Measurements from ENCODE around the gene CBX8. TPM values are rescaled to one million over a fixed set of nuclear protein-coding genes. Genes with fewer than 3 reads are reported as not detected.

The CBX8 gene
- total and polyA plus RNA-seq, 2 of the 13 experiments (the other 11 are each of a cell fraction or from before 2014, with no cell fraction given): 0.34 to 12.6 TPM

DNA sequence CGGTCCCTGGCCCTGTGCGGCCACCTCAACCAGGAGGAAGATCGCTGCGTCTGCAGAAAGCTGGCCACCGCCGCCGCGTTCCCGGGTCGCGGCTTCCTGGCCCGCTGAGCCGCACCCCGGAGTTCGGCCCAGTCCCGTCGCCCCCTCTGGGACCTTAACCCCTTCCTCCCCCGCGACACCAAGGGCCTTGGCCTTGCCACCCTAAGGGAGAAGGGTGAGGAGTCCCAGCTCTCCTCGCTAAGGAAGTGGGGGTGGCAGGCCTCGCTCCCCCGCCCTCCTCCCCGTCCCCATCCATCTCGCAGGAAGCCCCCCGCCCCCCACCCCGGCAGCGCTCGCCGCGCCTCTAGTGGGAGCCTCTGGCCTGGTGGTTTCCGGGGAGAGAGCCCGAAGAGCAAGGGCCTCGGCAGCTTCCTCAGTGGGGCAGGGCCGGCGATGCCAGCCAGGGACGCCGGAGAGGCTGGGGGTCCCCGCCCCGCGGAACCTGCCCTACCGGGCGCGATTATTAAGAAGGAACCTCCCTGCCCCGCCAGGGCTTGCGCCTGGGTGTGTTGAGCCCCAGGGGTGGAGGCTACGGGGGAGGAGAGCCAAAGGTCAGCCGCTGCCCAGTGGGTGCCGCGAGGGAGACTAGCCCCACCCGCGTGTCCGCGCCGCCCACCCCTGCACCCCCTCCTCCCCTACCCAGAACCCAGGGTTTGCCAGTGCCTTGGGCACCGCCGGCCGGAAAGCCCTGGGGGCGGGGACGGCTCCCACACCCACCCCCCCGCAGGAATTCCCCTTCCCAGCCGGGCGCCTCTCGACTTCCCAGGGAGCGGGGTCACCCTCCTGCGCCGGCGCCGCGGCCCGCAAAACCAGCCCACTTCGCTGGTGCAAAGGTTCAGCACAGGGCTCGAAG, 35.6 kb upstream of the CBX8 start (continued):
- TF ChIP-seq POLR2A (IDR thresholded peaks at IDR 0.05; ENCODE audit: insufficient read depth in 1 of 2, low read depth in 2 of 2, low read length in 2 of 2): 0 out of 4 replicates have a peak, but pooled peaks of 1 of the 2 experiments have one; percentile 59
- TF ChIP-seq ZNF563 (CRISPR knock-in tag; IDR thresholded peaks at IDR 0.05): peak; percentile 67; the same call in 1 of the 2 replicates
- TF ChIP-seq ZNF451 (CRISPR knock-in tag; IDR thresholded peaks at IDR 0.05): 0 out of 2 replicates have a peak, but pooled peaks have one; percentile 14
- no peak for TF ChIP-seq ZNF12 (CRISPR knock-in tag; IDR thresholded peaks at IDR 0.05)
- peak; percentile 80; the same call in 1 of the 2 replicates for TF ChIP-seq HOXA9 (CRISPR knock-in tag; IDR thresholded peaks at IDR 0.05; ENCODE audit: borderline replicate concordance)
- TF ChIP-seq MED8 (CRISPR knock-in tag; IDR thresholded peaks at IDR 0.05; ENCODE audit: insufficient replicate concordance): no peak
- no peak for TF ChIP-seq ARID2 (CRISPR knock-in tag; IDR thresholded peaks at IDR 0.05; ENCODE audit: borderline replicate concordance)
- peak; percentile 83; the same call in 1 of the 2 replicates for TF ChIP-seq ZSCAN12 (CRISPR knock-in tag; IDR thresholded peaks at IDR 0.05)
- peak; percentile 69; the same call in 1 of the 2 replicates for TF ChIP-seq CSRNP1 (CRISPR knock-in tag; IDR thresholded peaks at IDR 0.05)
- peak; percentile 11 for TF ChIP-seq TBL1XR1 (IDR thresholded peaks at IDR 0.05; ENCODE audit: borderline replicate concordance, low read length, partially characterized antibody)
- TF ChIP-seq FOXP4 (CRISPR knock-in tag; IDR thresholded peaks at IDR 0.05): peak; percentile 75
- TF ChIP-seq, protein P1, sequence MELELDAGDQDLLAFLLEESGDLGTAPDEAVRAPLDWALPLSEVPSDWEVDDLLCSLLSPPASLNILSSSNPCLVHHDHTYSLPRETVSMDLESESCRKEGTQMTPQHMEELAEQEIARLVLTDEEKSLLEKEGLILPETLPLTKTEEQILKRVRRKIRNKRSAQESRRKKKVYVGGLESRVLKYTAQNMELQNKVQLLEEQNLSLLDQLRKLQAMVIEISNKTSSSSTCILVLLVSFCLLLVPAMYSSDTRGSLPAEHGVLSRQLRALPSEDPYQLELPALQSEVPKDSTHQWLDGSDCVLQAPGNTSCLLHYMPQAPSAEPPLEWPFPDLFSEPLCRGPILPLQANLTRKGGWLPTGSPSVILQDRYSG (CRISPR knock-in tag; IDR thresholded peaks at IDR 0.05): peak; percentile 80; the same call in 1 of the 2 replicates
- no peak for TF ChIP-seq KLF11 (CRISPR knock-in tag; IDR thresholded peaks at IDR 0.05)
- TF ChIP-seq ZSCAN31 (CRISPR knock-in tag; IDR thresholded peaks at IDR 0.05; ENCODE audit: low read depth): peak; percentile 37; the same call in 1 of the 2 replicates
- peak; percentile 90 for TF ChIP-seq HOXA5 (CRISPR knock-in tag; IDR thresholded peaks at IDR 0.05)
- TF ChIP-seq STAT5B (CRISPR knock-in tag; IDR thresholded peaks at IDR 0.05): no peak
- peak; percentile 71; the same call in 1 of the 2 replicates for TF ChIP-seq ZNF800 (CRISPR knock-in tag; IDR thresholded peaks at IDR 0.05)
- TF ChIP-seq GABPA (IDR thresholded peaks at IDR 0.05; ENCODE audit: low read depth, low read length): no peak
- TF ChIP-seq GABPA (CRISPR knock-in tag; IDR thresholded peaks at IDR 0.05; ENCODE audit: low read depth): no peak
- TF ChIP-seq ZNF350 (CRISPR knock-in tag; IDR thresholded peaks at IDR 0.05; ENCODE audit: borderline replicate concordance, low read depth): 0 out of 2 replicates have a peak, but pooled peaks have one; percentile 25
- TF ChIP-seq GATAD1 (CRISPR knock-in tag; IDR thresholded peaks at IDR 0.05): no peak; the same call in 1 of the 2 replicates
- 0 out of 2 replicates have a peak, but pooled peaks have one; percentile 70 for TF ChIP-seq ZNF773 (CRISPR knock-in tag; IDR thresholded peaks at IDR 0.05; ENCODE audit: borderline replicate concordance)
- no peak; the same call in 1 of the 2 replicates for TF ChIP-seq ZNF788 (CRISPR knock-in tag; IDR thresholded peaks at IDR 0.05; ENCODE audit: borderline replicate concordance)

All from HepG2 (cell line).